ENCODE data around the gene MTCH1.

The MTCH1 gene

GRCh38 chr6:36989264-36989663, 3.3 kb upstream of the MTCH1 start:
- no peak overlapping the region for H3K4me3 ChIP-seq (ENCODE audit: low read length)
- TF ChIP-seq ZNF274 (IDR thresholded peaks at IDR 0.05; ENCODE audit: low read depth, low read length): no peak

GRCh38 chr6:36986704-36987047, 680 bp upstream of the MTCH1 start:
- TF ChIP-seq ZNF274 (IDR thresholded peaks at IDR 0.05; ENCODE audit: low read depth, low read length): no peak

GRCh38 chr6:36985417-36985807, 584 bp downstream of the MTCH1 start:
- TF ChIP-seq ZNF274 (IDR thresholded peaks at IDR 0.05; ENCODE audit: low read depth, low read length): no peak

More at GRCh38 chr6:36986704-36987047, 680 bp upstream of the MTCH1 start:
- peak overlapping the region; percentile 90 for H3K4me3 ChIP-seq (ENCODE audit: low read length)

DNA sequence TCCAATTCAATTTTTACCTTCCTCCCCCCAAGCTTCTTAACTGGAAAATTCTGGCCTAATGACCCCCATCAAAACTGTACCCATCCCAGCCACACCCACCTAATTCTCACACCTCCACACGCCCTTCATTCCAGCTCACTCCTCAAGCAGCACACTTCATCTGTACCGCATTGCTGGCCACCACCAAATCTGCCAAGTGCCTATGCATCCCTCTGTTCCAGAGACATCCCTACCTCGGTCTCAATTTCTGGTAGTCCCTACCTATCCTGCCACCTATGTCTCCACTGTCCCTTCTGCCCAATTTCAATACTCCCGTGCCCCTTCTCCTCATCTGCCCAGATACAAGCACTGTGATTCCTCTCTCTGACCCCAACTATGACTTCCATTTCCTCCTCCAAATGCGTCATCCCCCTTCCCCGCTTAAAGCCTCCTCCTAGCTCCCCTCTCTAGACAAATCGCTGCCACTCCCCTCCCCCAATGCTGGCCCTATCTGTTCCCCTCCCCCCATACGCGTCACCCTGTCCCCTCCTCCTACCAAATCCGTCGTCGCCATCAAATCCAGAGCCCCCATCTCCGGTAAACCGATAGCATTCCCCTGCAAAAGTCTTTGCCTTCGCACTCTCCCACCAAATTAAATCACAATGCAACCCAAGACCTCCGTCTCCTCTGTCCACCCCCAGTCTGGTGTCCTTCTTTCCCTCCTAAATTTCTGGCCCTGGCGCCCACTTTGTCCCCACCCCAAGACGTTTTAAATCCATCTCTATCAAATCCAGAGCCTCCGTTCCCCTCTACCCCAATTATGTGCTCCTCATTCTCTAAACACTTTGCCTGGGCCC, 1.2 kb downstream of the MTCH1 start:
- H3K4me3 ChIP-seq (ENCODE audit: low read length): peak overlapping the region; percentile 90
- no peak for TF ChIP-seq ZNF274 (IDR thresholded peaks at IDR 0.05; ENCODE audit: low read depth, low read length)

More at GRCh38 chr6:36985417-36985807, 584 bp downstream of the MTCH1 start:
- H3K4me3 ChIP-seq (ENCODE audit: low read length): peak overlapping the region; percentile 90

DNA sequence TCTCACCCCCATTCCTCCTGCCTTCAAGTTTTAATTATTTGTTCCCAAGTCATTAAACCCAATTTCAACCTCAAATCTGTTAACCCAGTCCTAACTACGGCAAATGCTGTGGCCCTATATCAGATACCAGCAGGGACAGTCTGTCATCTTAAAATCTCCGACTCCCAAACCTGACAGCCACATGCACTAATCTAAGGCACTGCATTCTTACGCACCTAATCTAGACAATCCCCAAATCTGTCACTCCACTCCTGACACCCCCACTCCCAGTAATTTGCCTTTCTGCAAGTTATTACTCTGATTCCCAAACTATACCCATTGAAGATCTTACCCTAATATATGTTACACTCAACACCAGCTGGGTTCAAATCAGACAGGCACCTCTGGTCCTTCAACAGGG, 2.5 kb downstream of the MTCH1 start:
- no peak overlapping the region for H3K4me3 ChIP-seq (ENCODE audit: low read length)

DNA sequence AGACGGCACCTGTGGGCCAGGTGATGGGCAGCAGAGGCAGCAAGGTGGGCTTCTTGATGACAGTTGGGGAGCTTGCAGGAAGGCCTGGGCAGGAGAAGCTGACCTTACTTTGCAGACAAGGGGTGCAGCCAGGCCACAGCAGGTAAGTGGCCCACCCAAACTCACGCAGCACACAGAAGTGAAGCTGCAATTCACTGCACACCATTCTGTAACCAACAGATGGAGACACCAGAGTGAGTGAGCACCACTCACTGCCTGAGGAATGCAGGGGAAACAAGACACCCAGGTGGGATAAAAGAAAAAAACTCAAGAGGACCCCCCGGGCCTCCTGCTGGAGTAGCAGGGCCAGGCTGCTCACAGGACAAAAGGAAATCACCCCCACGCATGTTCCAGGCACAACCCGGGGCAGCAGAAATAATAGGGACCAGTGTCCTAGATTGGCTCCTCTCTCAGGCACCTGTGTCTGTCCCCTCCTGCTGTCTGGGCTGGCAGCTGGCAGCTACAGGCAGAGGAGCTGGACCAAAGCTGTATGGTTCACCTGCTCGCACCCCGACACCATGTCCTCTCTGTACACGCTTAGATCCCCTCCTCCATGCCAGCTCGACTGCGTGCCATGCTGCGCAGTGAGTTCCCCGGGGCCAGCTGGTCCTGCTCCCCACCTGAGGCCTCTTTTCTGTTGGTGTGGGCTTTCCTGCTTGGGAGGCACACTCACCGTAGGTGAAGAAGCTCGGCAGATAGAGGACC, 4.9 kb downstream of the MTCH1 start:
- TF ChIP-seq ZNF274 (IDR thresholded peaks at IDR 0.05; ENCODE audit: low read depth, low read length): no peak
- H3K4me3 ChIP-seq (ENCODE audit: low read length): no peak overlapping the region

More for the DNA sequence above, 2.5 kb downstream of the MTCH1 start:
- no peak for TF ChIP-seq ZNF274 (IDR thresholded peaks at IDR 0.05; ENCODE audit: low read depth, low read length)

DNA sequence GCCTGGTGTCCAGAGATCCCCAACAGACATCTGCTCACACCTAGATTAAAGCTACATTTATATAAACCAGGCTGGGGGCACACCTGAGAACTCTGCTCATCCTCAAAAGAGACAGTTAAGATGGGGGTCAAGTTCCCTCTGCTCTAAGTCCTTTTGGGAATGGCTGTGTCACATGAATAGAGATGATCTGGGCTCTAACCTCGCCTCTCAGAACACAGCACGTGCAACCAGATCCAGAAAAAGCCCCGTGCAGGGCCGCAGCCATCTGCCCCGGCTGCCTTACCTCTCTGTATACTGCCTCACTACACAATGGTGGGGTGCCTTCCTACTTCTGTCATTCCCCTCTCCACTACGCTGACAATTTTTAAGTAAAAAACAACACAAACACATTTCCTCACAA, 5.9 kb downstream of the MTCH1 start:
- no peak overlapping the region for H3K4me3 ChIP-seq (ENCODE audit: low read length)
- no peak for TF ChIP-seq ZNF274 (IDR thresholded peaks at IDR 0.05; ENCODE audit: low read depth, low read length)

DNA sequence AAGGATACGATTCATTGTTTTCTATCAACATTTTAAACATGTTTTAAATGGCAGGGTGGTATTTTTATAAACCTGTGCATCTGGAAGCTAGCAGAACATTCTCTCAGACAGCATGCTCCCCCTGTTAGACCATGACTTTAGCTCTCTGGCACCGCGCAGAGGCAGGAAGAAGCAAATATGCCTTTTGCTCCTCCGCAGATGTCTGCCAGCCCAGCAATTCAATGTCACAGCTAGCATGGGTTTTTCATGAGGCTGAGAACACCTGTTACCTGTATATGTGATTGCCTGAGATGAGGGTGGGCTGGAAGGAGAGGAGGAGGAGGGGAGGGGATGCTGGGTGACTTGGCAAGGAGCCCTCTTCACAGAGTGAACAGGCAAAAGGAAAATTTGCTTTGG, 6.7 kb downstream of the MTCH1 start:
- H3K4me3 ChIP-seq (ENCODE audit: low read length): no peak overlapping the region
- TF ChIP-seq ZNF274 (IDR thresholded peaks at IDR 0.05; ENCODE audit: low read depth, low read length): no peak

GRCh38 chr6:36978421-36979346, 7.3 kb downstream of the MTCH1 start:
- no peak overlapping the region for H3K4me3 ChIP-seq (ENCODE audit: low read length)
- no peak for TF ChIP-seq ZNF274 (IDR thresholded peaks at IDR 0.05; ENCODE audit: low read depth, low read length)

- no peak for TF ChIP-seq ZNF274 (IDR thresholded peaks at IDR 0.05; ENCODE audit: low read depth, low read length)
- H3K4me3 ChIP-seq (ENCODE audit: low read length): no peak overlapping the region
These were observed 8.5 kb downstream of the MTCH1 start for GRCh38 chr6:36977470-36977941.

DNA sequence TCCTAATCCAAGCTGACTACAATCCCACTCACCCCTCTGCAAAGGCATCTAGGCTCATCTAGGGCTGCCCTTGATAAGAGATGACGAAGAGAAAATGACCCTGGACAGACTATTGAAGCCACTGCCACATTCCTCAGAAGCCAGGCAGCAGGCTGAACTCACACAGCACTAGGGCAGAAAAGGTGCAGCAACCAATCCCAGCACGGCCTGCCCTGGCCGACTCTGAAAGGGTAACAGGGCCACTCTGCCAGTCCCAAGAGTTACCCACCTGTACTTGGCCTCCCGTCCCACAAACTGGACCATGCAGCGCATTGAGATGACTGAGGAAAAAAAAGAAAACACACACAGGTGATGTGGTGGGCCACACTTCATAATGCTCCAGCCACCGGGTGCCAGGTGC, 9.1 kb downstream of the MTCH1 start:
- no peak for TF ChIP-seq ZNF274 (IDR thresholded peaks at IDR 0.05; ENCODE audit: low read depth, low read length)
- H3K4me3 ChIP-seq (ENCODE audit: low read length): no peak overlapping the region

DNA sequence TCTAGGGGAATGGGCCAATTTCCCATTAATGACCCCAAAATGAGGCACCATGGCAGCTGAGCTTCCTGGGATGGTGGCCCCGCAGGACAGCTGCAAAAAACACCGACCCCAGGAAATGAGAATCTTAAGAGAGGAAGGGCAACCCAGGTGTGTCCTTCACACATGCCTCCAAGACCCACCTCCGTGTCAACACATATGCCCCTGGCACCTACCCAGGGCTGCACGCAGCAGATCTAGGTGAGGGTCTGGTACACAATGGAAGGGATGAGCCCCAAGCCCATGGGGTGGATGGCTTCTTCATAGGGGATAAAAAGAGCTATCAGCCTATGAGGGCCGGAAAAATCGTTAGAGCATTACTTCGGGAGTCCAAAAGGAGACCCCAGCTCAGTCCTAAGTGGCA, 9.5 kb downstream of the MTCH1 start:
- H3K4me3 ChIP-seq (ENCODE audit: low read length): no peak overlapping the region
- no peak for TF ChIP-seq ZNF274 (IDR thresholded peaks at IDR 0.05; ENCODE audit: low read depth, low read length)

- H3K4me3 ChIP-seq (ENCODE audit: low read length): no peak overlapping the region
- TF ChIP-seq ZNF274 (IDR thresholded peaks at IDR 0.05; ENCODE audit: low read depth, low read length): no peak
These were observed 10.1 kb downstream of the MTCH1 start for GRCh38 chr6:36976007-36976264.
